ENCODE data around the gene UBE2L5. TPM values are rescaled to one million over a fixed set of nuclear protein-coding genes. Genes with fewer than 3 reads are reported as not detected.

Gene UBE2L5
- polyA plus RNA-seq, 1 donor from 2014 or later, result not detected

GRCh38 chr13:30466358-30466714 is 44.0 kb downstream of the UBE2L5 start:
- H3K27me3 ChIP-seq (ENCODE audit: insufficient read depth, low read depth, low read length), result no peaks in the 10 kb centered on the region
- no peak overlapping the region for H3K9ac ChIP-seq (ENCODE audit: low read length)
- H3F3A ChIP-seq (ENCODE audit: insufficient read depth, low read length, poor library complexity, severe bottlenecking), result peaks cover 2% of the 10 kb centered on the region
- peak overlapping the region; percentile 65 for H3K4me3 ChIP-seq (ENCODE audit: low read length)
- H3K9me3 ChIP-seq (ENCODE audit: low read length), result no peaks in the 10 kb centered on the region
- H3K27ac ChIP-seq (ENCODE audit: low read length), result no peak overlapping the region
- H3K36me3 ChIP-seq (ENCODE audit: insufficient read depth, low read length), result no peaks in the 10 kb centered on the region
- no peaks in the 10 kb centered on the region for H4K20me1 ChIP-seq (ENCODE audit: insufficient read depth)
- no peak overlapping the region for H2AFZ ChIP-seq (ENCODE audit: low read depth, low read length)
- H3K9me2 ChIP-seq (ENCODE audit: insufficient read depth, low read length), result no peaks in the 10 kb centered on the region
- peaks cover 30% of the 10 kb centered on the region for H3K79me2 ChIP-seq (replicated peaks; ENCODE audit: insufficient read depth, low read length)
- peak overlapping the region; percentile 37 for H3K4me2 ChIP-seq (ENCODE audit: low read length)
- no peak for TF ChIP-seq REST (IDR thresholded peaks at IDR 0.05; ENCODE audit: borderline replicate concordance)
- no peak for TF ChIP-seq MXI1 (conservative IDR thresholded peaks at IDR 0.05; ENCODE audit: poor library complexity, severe bottlenecking)
- no peak for TF ChIP-seq POLR2AphosphoS5 (IDR thresholded peaks at IDR 0.05)
- no peak for TF ChIP-seq SMC3 (conservative IDR thresholded peaks at IDR 0.05; ENCODE audit: poor library complexity)

- H3K27me3 ChIP-seq (ENCODE audit: insufficient read depth, low read depth, low read length), result no peaks in the 10 kb centered on the region
- no peak overlapping the region for H3K4me2 ChIP-seq (ENCODE audit: low read length)
- H4K20me1 ChIP-seq (ENCODE audit: insufficient read depth), result no peaks in the 10 kb centered on the region
- no peaks in the 10 kb centered on the region for H3K9me2 ChIP-seq (ENCODE audit: insufficient read depth, low read length)
- no peaks in the 10 kb centered on the region for H3K9me3 ChIP-seq (ENCODE audit: low read length)
- TF ChIP-seq MXI1 (conservative IDR thresholded peaks at IDR 0.05; ENCODE audit: poor library complexity, severe bottlenecking), result no peak
- TF ChIP-seq RAD21 (conservative IDR thresholded peaks at IDR 0.05), result no peak
- TF ChIP-seq CTCF (IDR thresholded peaks at IDR 0.05; ENCODE audit: poor library complexity, severe bottlenecking), result no peak
- no peak overlapping the region for H3K27ac ChIP-seq (ENCODE audit: low read length)
- H3K36me3 ChIP-seq (ENCODE audit: insufficient read depth, low read length), result no peaks in the 10 kb centered on the region
- peaks cover 2% of the 10 kb centered on the region for H3F3A ChIP-seq (ENCODE audit: insufficient read depth, low read length, poor library complexity, severe bottlenecking)
- peaks cover 25% of the 10 kb centered on the region for H3K79me2 ChIP-seq (replicated peaks; ENCODE audit: insufficient read depth, low read length)
- H3K4me3 ChIP-seq (ENCODE audit: low read length), result no peak overlapping the region
- no peak overlapping the region for H3K9ac ChIP-seq (ENCODE audit: low read length)
- no peak overlapping the region for H2AFZ ChIP-seq (ENCODE audit: low read depth, low read length)
These were observed 44.6 kb downstream of the UBE2L5 start for GRCh38 chr13:30466841-30467252.

- Histone ChIP-seq H3K4me3 (ENCODE audit: low read length) (no peak overlapping the region), H3K36me3 (ENCODE audit: insufficient read depth, low read length) (no peaks in the 10 kb centered on the region), H3K27me3 (ENCODE audit: insufficient read depth, low read depth, low read length) (no peaks in the 10 kb centered on the region), H3K9ac (ENCODE audit: low read length) (no peak overlapping the region), H3K9me2 (ENCODE audit: insufficient read depth, low read length) (no peaks in the 10 kb centered on the region), H3K9me3 (ENCODE audit: low read length) (no peaks in the 10 kb centered on the region), H3F3A (ENCODE audit: insufficient read depth, low read length, poor library complexity, severe bottlenecking) (no peaks in the 10 kb centered on the region), H3K79me2 (replicated peaks; ENCODE audit: insufficient read depth, low read length) (no peaks in the 10 kb centered on the region), H2AFZ (ENCODE audit: low read depth, low read length) (no peak overlapping the region), H4K20me1 (ENCODE audit: insufficient read depth) (no peaks in the 10 kb centered on the region), H3K27ac (ENCODE audit: low read length) (no peak overlapping the region), H3K4me2 (ENCODE audit: low read length) (no peak overlapping the region)
- no peak for TF ChIP-seq MXI1 (conservative IDR thresholded peaks at IDR 0.05; ENCODE audit: poor library complexity, severe bottlenecking)
- no peak for TF ChIP-seq CTCF (IDR thresholded peaks at IDR 0.05; ENCODE audit: poor library complexity, severe bottlenecking)
- TF ChIP-seq REST (IDR thresholded peaks at IDR 0.05; ENCODE audit: borderline replicate concordance), result no peak
- no peak for TF ChIP-seq EZH2 (IDR thresholded peaks at IDR 0.05; ENCODE audit: borderline replicate concordance, insufficient read depth, low read length, poor library complexity, severe bottlenecking)
- TF ChIP-seq POLR2AphosphoS5 (IDR thresholded peaks at IDR 0.05), result no peak
- TF ChIP-seq TAF1 (IDR thresholded peaks at IDR 0.05; ENCODE audit: low read depth), result no peak
- no peak for TF ChIP-seq SMC3 (conservative IDR thresholded peaks at IDR 0.05; ENCODE audit: poor library complexity)
- TF ChIP-seq RAD21 (conservative IDR thresholded peaks at IDR 0.05), result no peak
- TF ChIP-seq EP300 (conservative IDR thresholded peaks at IDR 0.05; ENCODE audit: poor library complexity, severe bottlenecking), result no peak
These were observed 51.4 kb downstream of the UBE2L5 start for GRCh38 chr13:30473675-30474074.

Measured in neural cell (in vitro differentiated cells).